PC-3 (cell line): ENCODE results near the gene ZFP2.

Experiments
- EZH2 ChIP-seq: fragments of 300-600 bp; sonication (generic); IDR thresholded peaks from one replicate; pipeline ENCODE4 v1.6.1; 2017; ENCODE audit warnings: antibody characterized with exemption, mild to moderate bottlenecking, low read length; ENCODE audit not compliant: unreplicated experiment
- EZH2phosphoT487 ChIP-seq: fragments of 300-600 bp; sonication (generic); IDR thresholded peaks from 2 replicates; pipeline ENCODE4 v1.6.1; 2018; ENCODE audit warnings: mild to moderate bottlenecking, antibody characterized with exemption, low read length, borderline replicate concordance
- TF ChIP-seq, protein P1 (sequence below): fragments of 300-600 bp; sonication (generic); conservative IDR thresholded peaks from 2 replicates; pipeline ENCODE4 v1.5.1; 2017; ENCODE audit warnings: antibody characterized with exemption, low read depth, mild to moderate bottlenecking, low read length

DNA sequence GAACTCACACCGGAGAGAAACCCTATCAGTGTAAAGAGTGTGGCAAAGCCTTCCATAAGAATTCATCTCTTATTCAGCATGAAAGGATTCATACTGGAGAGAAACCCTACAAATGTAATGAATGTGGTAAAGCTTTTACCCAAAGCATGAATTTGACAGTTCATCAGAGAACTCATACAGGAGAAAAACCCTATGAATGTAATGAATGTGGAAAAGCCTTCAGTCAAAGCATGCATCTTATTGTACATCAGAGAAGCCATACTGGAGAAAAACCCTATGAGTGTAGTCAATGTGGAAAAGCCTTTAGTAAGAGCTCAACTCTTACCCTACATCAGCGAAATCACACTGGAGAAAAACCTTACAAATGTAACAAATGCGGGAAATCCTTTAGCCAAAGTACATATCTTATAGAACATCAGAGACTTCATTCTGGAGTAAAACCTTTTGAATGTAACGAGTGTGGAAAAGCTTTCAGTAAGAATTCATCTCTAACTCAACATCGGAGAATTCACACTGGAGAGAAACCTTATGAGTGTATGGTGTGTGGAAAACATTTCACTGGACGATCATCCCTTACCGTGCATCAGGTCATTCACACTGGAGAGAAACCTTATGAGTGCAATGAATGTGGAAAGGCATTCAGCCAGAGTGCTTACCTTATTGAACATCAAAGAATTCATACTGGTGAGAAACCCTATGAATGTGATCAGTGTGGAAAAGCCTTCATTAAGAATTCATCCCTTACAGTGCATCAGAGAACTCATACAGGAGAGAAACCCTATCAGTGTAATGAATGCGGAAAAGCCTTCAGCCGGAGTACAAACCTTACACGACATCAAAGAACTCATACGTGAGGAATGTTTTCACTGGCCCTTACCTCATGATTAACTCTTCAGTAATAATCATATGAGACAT is 36.4 kb downstream of the ZFP2 start:
- TF ChIP-seq EZH2 (no peak), EZH2phosphoT487 (no peak)
- TF ChIP-seq, protein P1, sequence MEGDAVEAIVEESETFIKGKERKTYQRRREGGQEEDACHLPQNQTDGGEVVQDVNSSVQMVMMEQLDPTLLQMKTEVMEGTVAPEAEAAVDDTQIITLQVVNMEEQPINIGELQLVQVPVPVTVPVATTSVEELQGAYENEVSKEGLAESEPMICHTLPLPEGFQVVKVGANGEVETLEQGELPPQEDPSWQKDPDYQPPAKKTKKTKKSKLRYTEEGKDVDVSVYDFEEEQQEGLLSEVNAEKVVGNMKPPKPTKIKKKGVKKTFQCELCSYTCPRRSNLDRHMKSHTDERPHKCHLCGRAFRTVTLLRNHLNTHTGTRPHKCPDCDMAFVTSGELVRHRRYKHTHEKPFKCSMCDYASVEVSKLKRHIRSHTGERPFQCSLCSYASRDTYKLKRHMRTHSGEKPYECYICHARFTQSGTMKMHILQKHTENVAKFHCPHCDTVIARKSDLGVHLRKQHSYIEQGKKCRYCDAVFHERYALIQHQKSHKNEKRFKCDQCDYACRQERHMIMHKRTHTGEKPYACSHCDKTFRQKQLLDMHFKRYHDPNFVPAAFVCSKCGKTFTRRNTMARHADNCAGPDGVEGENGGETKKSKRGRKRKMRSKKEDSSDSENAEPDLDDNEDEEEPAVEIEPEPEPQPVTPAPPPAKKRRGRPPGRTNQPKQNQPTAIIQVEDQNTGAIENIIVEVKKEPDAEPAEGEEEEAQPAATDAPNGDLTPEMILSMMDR, result no peak
